22Rv1 (cell line): ENCODE results near the gene TRIM31.

Source experiments
- H3K27ac ChIP-seq: fragments of 450-650 bp; 2 replicates; pipeline ENCODE4 v1.5.1; 2017
- ZFX ChIP-seq: fragments of 450-650 bp; IDR thresholded peaks from 2 replicates; pipeline ENCODE4 v1.6.1; 2017; ENCODE audit warnings: antibody characterized with exemption, borderline replicate concordance
- TF ChIP-seq, protein P1 (sequence below): fragments of 450-650 bp; IDR thresholded peaks from 2 replicates; pipeline ENCODE4 v1.5.1; 2017; ENCODE audit warnings: mild to moderate bottlenecking

TRIM31 gene

DNA sequence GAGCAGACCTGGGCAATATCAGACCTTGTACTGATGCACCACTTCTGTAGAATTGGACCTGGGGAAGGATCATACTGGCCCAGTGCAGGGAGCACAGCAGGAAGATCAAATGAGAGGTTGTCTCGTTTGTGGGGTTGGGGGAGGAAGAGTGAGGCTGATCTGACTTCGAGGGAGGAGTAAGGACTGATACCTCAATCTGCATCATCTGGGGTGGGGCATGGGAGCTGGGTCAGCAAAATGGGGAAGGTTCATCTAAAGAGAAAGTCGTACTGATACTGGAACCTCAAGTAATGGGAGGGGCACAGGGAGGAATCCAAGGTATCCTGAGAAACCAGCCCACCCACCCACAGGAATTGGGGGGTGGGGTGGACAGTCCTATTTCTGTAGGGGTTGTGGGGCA is 41.0 kb downstream of the TRIM31 start:
- TF ChIP-seq, protein P1, sequence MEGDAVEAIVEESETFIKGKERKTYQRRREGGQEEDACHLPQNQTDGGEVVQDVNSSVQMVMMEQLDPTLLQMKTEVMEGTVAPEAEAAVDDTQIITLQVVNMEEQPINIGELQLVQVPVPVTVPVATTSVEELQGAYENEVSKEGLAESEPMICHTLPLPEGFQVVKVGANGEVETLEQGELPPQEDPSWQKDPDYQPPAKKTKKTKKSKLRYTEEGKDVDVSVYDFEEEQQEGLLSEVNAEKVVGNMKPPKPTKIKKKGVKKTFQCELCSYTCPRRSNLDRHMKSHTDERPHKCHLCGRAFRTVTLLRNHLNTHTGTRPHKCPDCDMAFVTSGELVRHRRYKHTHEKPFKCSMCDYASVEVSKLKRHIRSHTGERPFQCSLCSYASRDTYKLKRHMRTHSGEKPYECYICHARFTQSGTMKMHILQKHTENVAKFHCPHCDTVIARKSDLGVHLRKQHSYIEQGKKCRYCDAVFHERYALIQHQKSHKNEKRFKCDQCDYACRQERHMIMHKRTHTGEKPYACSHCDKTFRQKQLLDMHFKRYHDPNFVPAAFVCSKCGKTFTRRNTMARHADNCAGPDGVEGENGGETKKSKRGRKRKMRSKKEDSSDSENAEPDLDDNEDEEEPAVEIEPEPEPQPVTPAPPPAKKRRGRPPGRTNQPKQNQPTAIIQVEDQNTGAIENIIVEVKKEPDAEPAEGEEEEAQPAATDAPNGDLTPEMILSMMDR = no peak
- TF ChIP-seq ZFX = no peak
- H3K27ac ChIP-seq = no peak overlapping the region

DNA sequence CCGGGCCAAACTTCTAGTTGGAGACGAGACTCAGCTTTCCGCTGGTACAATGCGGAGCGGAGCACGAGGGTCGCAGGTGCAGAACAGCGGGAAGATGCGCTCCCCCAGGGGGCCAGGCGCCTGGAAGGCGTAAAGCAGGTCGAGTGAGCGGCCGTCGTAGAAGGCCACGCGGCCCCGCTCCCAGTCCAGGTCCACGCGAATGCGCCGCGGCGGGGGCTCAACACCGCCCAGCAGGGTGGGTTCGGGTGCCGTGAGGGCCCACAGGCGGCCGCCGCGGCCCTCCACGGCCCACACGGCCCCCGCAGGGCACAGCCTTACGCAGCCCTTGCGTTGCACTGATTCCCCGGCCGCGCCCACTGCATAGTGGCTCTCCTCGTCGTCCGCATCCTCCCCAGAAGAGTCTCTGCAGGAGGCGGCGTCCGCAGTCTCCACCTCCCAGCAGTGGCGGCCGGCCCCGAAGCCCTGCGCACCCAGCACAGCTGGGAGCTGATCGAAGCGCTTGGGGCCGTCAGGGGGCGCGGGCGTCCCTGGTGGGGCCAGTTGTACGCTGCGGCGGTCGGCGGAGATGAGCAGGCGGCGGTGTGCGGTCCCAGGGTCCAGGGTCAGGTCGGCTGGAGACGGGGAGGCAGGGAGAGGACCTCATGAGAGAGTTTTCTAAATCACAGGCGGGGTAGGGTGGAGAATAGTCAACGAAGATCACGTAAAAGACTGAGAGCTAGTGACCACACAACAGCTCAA is 41.6 kb downstream of the TRIM31 start:
- no peak overlapping the region for H3K27ac ChIP-seq
- TF ChIP-seq, protein P1 = no peak
- no peak for TF ChIP-seq ZFX

DNA sequence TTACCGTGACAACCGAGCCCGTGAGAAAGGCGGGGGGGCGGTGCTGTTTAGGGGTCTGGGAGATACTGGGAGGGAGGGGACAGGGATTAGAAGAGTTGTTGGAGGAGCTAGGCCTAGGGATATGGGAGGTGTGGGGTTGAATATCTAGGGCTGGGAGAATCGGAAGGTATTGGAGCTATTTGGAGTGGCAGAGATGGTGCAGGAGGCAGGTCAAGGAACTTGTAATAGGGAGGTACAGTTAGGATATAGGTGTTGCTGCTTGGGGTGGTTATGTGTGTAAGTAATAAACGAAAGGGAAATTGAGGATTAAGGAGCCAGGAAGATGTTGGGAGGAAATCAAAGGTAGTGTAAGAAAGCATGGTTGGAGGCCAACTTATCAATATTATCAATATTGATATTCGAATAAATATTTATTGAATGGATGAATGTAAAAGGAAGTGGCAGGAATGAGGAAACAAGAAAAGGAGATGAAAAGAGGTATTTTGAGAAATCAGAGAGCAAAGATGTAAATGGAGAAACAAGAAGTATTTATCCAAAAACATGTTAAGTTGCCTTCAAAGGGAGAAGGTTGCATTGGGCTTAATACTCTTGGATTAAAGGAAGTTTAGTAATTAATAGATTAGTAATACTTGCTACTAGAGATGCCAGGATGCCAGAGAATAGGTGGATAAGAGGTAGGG is 45.3 kb downstream of the TRIM31 start:
- H3K27ac ChIP-seq = peak overlapping the region; percentile 93

DNA sequence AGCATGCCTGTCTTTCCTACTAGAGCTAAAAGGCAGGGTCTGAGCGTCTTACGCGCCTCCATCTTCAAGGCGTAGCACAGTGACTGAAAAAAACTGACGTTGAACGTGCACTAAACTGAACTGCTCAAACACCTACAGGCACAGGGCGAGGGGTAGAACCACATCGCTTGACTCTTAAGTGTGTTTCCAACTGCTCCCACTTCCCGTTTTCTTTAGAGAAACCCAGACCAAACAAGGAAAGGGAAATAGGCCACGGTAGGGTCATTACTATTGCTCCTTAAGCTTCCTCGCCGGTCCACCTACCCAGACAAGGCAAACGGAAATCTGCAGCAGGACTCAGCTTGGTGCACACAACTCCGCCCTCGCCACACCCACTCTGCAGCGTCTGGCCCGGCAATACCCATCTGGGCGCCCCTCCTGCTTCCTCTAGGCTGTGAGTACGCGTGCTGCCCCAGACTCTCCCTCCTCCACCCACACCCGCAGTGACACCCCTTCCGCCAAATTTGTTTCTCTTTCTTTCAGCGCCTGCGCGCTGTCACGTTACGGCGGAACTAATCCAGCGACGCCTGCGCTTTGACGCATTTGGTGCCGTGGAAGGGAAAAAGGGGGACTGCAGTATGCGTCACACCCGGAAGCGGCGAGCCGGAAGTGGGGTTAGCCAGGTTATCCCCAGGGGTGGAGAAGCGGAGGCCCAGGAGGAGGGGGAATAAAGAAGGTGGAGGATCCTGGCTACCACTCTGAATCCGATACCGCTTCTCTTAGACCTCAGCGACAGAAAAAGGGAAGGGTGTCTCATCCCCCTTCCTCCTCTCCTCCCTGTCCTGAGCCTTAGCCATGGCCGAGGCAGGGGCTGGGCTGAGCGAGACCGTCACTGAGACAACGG is 46.1 kb downstream of the TRIM31 start, which contains the start of gene PPP1R11:
Gene PPP1R11, plus strand, starts transcription at position 622 of the 883 bp plus-strand sequence. Its CDS starts 213 bp downstream, at position 835.
- TF ChIP-seq, protein P1 = no peak
- no peak for TF ChIP-seq ZFX
- peak within 1 kb of the TSS; percentile 93 for H3K27ac ChIP-seq

More for the DNA sequence above, 45.3 kb downstream of the TRIM31 start:
- TF ChIP-seq, protein P1 = no peak
- TF ChIP-seq ZFX = no peak

DNA sequence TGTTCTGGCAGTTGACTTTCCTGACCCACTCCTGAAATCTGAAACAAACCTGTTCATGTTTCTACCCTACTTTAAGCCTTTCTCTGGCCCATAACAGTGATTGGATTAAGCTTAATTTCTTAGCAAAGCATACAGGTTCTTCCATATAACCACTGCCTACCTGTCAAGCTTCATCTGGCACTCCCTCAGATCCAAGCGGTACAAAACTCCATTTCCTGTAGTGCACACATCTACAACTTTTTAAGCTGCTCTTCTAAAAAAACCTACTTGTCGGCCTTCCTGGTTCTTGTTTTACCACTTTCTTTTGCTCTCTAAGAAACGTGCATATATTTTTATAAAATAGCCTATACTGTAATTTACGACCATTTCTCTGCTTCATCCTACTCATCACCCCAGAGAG is 46.8 kb downstream of the TRIM31 start:
- peak overlapping the region; percentile 93 for H3K27ac ChIP-seq
- TF ChIP-seq, protein P1 = no peak
- no peak for TF ChIP-seq ZFX

DNA sequence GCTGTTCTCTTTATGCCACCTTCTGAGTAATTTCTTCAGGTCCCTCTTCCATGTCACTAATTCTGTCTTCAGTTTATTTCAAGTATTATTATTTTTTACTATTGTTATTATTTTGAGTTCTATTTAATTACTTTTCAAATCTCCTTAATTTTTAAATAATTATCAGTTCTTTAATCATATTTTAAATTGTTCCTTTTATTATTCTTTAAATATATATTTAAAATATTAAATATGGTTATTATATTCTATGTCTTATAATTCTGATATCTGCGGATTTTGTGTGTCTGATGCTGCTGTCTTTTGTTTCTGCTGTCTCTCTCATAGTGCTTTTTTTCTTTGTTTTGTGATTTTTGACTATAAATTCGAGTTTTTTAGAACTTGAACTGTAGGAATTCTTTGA is 49.6 kb downstream of the TRIM31 start:
- H3K27ac ChIP-seq = no peak overlapping the region
- TF ChIP-seq, protein P1 = no peak
- no peak for TF ChIP-seq ZFX
